ENCODE data around the gene NOL8.

The NOL8 gene

GRCh38 chr9:92257327-92257726 is 67.8 kb downstream of the NOL8 start:
- DNase-seq, result no peak

GRCh38 chr9:92254381-92255337 is 70.5 kb downstream of the NOL8 start:
- DNase-seq, result no peak

GRCh38 chr9:92253656-92254055 is 71.5 kb downstream of the NOL8 start:
- no peak for DNase-seq

- no peak for DNase-seq
These were observed 77.2 kb downstream of the NOL8 start for GRCh38 chr9:92247981-92248380.

Measured in NCI-H1048 (cell line).